ENCODE measurements around the gene SAMD8.

- TF ChIP-seq CTCF (conservative IDR thresholded peaks at IDR 0.05 in 1 of 2, IDR thresholded peaks at IDR 0.05 in 1 of 2; ENCODE audit: extremely low read depth in 1 of 2, insufficient read depth in 1 of 2, low read depth in 1 of 2, low read length in 2 of 2), result no peak
- TF ChIP-seq EZH2 (IDR thresholded peaks at IDR 0.05; ENCODE audit: borderline replicate concordance, low read length), result no peak
These were observed 118.5 kb downstream of the SAMD8 start for GRCh38 chr10:75229971-75230370.

Measured in mammary epithelial cell (primary cell).